NK-92 treated with Interleukin-12 subunit alpha and Interleukin-12 subunit beta, amount 100 ng/mL, for 24 hours (cell line): Measurements from ENCODE around the gene GLB1L2.

Experiments
- DNase-seq: peaks from one replicate; lab custom pipeline; 2025; lab: John Stamatoyannopoulos, UW

Gene GLB1L2

GRCh38 chr11:134347441-134347840, 15.7 kb downstream of the GLB1L2 start:
- no peak for DNase-seq

- no peak for DNase-seq
Measured at GRCh38 chr11:134349109-134349801, 17.5 kb downstream of the GLB1L2 start.

GRCh38 chr11:134349802-134350355, 18.1 kb downstream of the GLB1L2 start:
- no peak for DNase-seq

GRCh38 chr11:134350381-134350780, 18.6 kb downstream of the GLB1L2 start:
- no peak for DNase-seq

GRCh38 chr11:134352111-134352510, 20.3 kb downstream of the GLB1L2 start:
- no peak for DNase-seq

GRCh38 chr11:134355136-134355535, 23.3 kb downstream of the GLB1L2 start:
- no peak for DNase-seq

- DNase-seq = no peak
Measured at GRCh38 chr11:134355656-134356055, 23.9 kb downstream of the GLB1L2 start.

GRCh38 chr11:134356656-134357544, 25.1 kb downstream of the GLB1L2 start:
- no peak for DNase-seq

- no peak for DNase-seq
Measured at GRCh38 chr11:134357545-134357839, 25.7 kb downstream of the GLB1L2 start.

- no peak for DNase-seq
Measured at GRCh38 chr11:134358165-134358855, 26.5 kb downstream of the GLB1L2 start.

- no peak for DNase-seq
Measured at GRCh38 chr11:134358856-134359490, 27.2 kb downstream of the GLB1L2 start.

GRCh38 chr11:134359646-134360045, 27.9 kb downstream of the GLB1L2 start:
- DNase-seq = no peak

- DNase-seq = no peak
Measured at GRCh38 chr11:134360050-134360835, 28.5 kb downstream of the GLB1L2 start.

GRCh38 chr11:134361661-134362060, 29.9 kb downstream of the GLB1L2 start:
- no peak for DNase-seq

- no peak for DNase-seq
Measured at GRCh38 chr11:134362192-134362901, 30.6 kb downstream of the GLB1L2 start.

GRCh38 chr11:134363161-134363560, 31.4 kb downstream of the GLB1L2 start:
- DNase-seq = no peak

- no peak for DNase-seq
Measured at GRCh38 chr11:134363592-134363991, 31.8 kb downstream of the GLB1L2 start.

GRCh38 chr11:134364261-134364660, 32.5 kb downstream of the GLB1L2 start:
- DNase-seq = no peak

GRCh38 chr11:134365011-134365925, 33.5 kb downstream of the GLB1L2 start:
- DNase-seq = no peak

GRCh38 chr11:134366254-134366653, 34.5 kb downstream of the GLB1L2 start:
- no peak for DNase-seq
